Measurements from ENCODE around the gene RPRML.
"Not testable (repeated sequence)": the region's sequence is repeated elsewhere in the genome, so short reads cannot be mapped to it uniquely, and the experiment has no call there.

The RPRML gene

GRCh38 chr17:46979147-46979863 is at the start of gene RPRML:
Gene RPRML, minus strand, starts transcription at chr17:46979253. Its CDS starts 246 bp downstream, at chr17:46979007.
- DNase-seq (ENCODE audit: low read depth in 2 of 2), result peak in 1 of 2 experiments; percentile 34

- DNase-seq (ENCODE audit: low read depth in 2 of 2), result not testable (repeated sequence)
Measured at GRCh38 chr17:47016966-47017365, 37.9 kb upstream of the RPRML start.

- no peak for DNase-seq (ENCODE audit: low read depth in 2 of 2)
Measured at GRCh38 chr17:47013341-47013740, 34.3 kb upstream of the RPRML start.

GRCh38 chr17:47012457-47012856 is 33.4 kb upstream of the RPRML start:
- DNase-seq (ENCODE audit: low read depth in 2 of 2), result no peak

GRCh38 chr17:47009759-47010594 is 30.9 kb upstream of the RPRML start:
- DNase-seq (ENCODE audit: low read depth in 2 of 2), result no peak

GRCh38 chr17:47004906-47005305 is 25.9 kb upstream of the RPRML start:
- DNase-seq (ENCODE audit: low read depth in 2 of 2), result no peak

GRCh38 chr17:47003864-47004263 is 24.8 kb upstream of the RPRML start:
- not testable (repeated sequence) for DNase-seq (ENCODE audit: low read depth in 2 of 2)

GRCh38 chr17:46995841-46996571 is 17.0 kb upstream of the RPRML start:
- DNase-seq (ENCODE audit: low read depth in 2 of 2), result no peak

- DNase-seq (ENCODE audit: low read depth in 2 of 2), result no peak
Measured at GRCh38 chr17:46994993-46995392, 15.9 kb upstream of the RPRML start.

- DNase-seq (ENCODE audit: low read depth in 2 of 2), result no peak
Measured at GRCh38 chr17:46991617-46992016, 12.6 kb upstream of the RPRML start.

- no peak for DNase-seq (ENCODE audit: low read depth in 2 of 2)
Measured at GRCh38 chr17:46989637-46990431, 10.8 kb upstream of the RPRML start.

- not testable (repeated sequence) for DNase-seq (ENCODE audit: low read depth in 2 of 2)
Measured at GRCh38 chr17:46987927-46988326, 8.9 kb upstream of the RPRML start.

GRCh38 chr17:46986366-46986765 is 7.3 kb upstream of the RPRML start:
- DNase-seq (ENCODE audit: low read depth in 2 of 2), result no peak

- DNase-seq (ENCODE audit: low read depth in 2 of 2), result no peak
Measured at GRCh38 chr17:46984892-46985291, 5.8 kb upstream of the RPRML start.

GRCh38 chr17:46984341-46984740 is 5.3 kb upstream of the RPRML start:
- DNase-seq (ENCODE audit: low read depth in 2 of 2), result no peak

GRCh38 chr17:46983782-46984181 is 4.7 kb upstream of the RPRML start:
- DNase-seq (ENCODE audit: low read depth in 2 of 2), result no peak

GRCh38 chr17:46982577-46982976 is 3.5 kb upstream of the RPRML start:
- no peak for DNase-seq (ENCODE audit: low read depth in 2 of 2)

- DNase-seq (ENCODE audit: low read depth in 2 of 2), result no peak
Measured at GRCh38 chr17:46978489-46979146, 435 bp downstream of the RPRML start.

- DNase-seq (ENCODE audit: low read depth in 2 of 2), result no peak
Measured at GRCh38 chr17:46977750-46978488, 1.1 kb downstream of the RPRML start.

- no peak for DNase-seq (ENCODE audit: low read depth in 2 of 2)
Measured at GRCh38 chr17:46977348-46977747, 1.7 kb downstream of the RPRML start.

Measured in stimulated activated CD4-positive, alpha-beta T cell treated with anti-CD3 and anti-CD28 coated beads, Interleukin-12 subunit alpha, Interleukin-12 subunit beta, amount 100 ng/mL, for 24 hours (primary cell).